GM18526 (cell line): Measurements from ENCODE around the gene CDC16.

Experiments used
- POLR2A ChIP-seq: IDR thresholded peaks from 3 replicates; pipeline ENCODE4 v1.6.1; 2011; ENCODE audit not compliant: insufficient read length; ENCODE audit errors: extremely low read depth

CDC16 gene

GRCh38 chr13:114249077-114249476 is 14.4 kb downstream of the CDC16 start:
- TF ChIP-seq POLR2A: no peak

- no peak for TF ChIP-seq POLR2A
Measured at GRCh38 chr13:114256547-114256946, 21.9 kb downstream of the CDC16 start.

- TF ChIP-seq POLR2A: no peak
Measured at GRCh38 chr13:114257014-114257413, 22.3 kb downstream of the CDC16 start.

GRCh38 chr13:114258589-114258988 is 23.9 kb downstream of the CDC16 start:
- TF ChIP-seq POLR2A: no peak

- no peak for TF ChIP-seq POLR2A
Measured at GRCh38 chr13:114259374-114259773, 24.7 kb downstream of the CDC16 start.

GRCh38 chr13:114259974-114260373 is 25.3 kb downstream of the CDC16 start:
- no peak for TF ChIP-seq POLR2A

- TF ChIP-seq POLR2A: no peak
Measured at GRCh38 chr13:114260814-114261213, 26.1 kb downstream of the CDC16 start.

- TF ChIP-seq POLR2A: no peak
Measured at GRCh38 chr13:114261328-114261965, 26.8 kb downstream of the CDC16 start.

GRCh38 chr13:114263578-114263977 is 28.9 kb downstream of the CDC16 start:
- TF ChIP-seq POLR2A: no peak

- no peak for TF ChIP-seq POLR2A
Measured at GRCh38 chr13:114264886-114265611, 30.4 kb downstream of the CDC16 start.

- TF ChIP-seq POLR2A: no peak
Measured at GRCh38 chr13:114266241-114266640, 31.5 kb downstream of the CDC16 start.

- TF ChIP-seq POLR2A: no peak
Measured at GRCh38 chr13:114268344-114269280, 33.9 kb downstream of the CDC16 start.

GRCh38 chr13:114269281-114269770 is 34.6 kb downstream of the CDC16 start:
- no peak for TF ChIP-seq POLR2A

GRCh38 chr13:114272977-114273376 is 38.3 kb downstream of the CDC16 start:
- no peak for TF ChIP-seq POLR2A

- no peak for TF ChIP-seq POLR2A
Measured at GRCh38 chr13:114275304-114275703, 40.6 kb downstream of the CDC16 start.
